IPS-11a (cell line): Measurements from ENCODE around the gene CEP152.
"Not testable (repeated sequence)": the region's sequence is repeated elsewhere in the genome, so short reads cannot be mapped to it uniquely, and the experiment has no call there.

Experiments
- H3K4me3 ChIP-seq: one replicate; pipeline ENCODE4 v1.5.1; 2013; ENCODE audit warnings: low read depth, low read length, control low read depth

Gene CEP152

GRCh38 chr15:48806151-48806550 is 4.7 kb downstream of the CEP152 start:
- no peak overlapping the region for H3K4me3 ChIP-seq

- no peak overlapping the region for H3K4me3 ChIP-seq
Measured at GRCh38 chr15:48805591-48805990, 5.3 kb downstream of the CEP152 start.

- no peak overlapping the region for H3K4me3 ChIP-seq
Measured at GRCh38 chr15:48803877-48804276, 7.0 kb downstream of the CEP152 start.

GRCh38 chr15:48802867-48803266 is 8.0 kb downstream of the CEP152 start:
- H3K4me3 ChIP-seq = no peak overlapping the region

- no peak overlapping the region for H3K4me3 ChIP-seq
Measured at GRCh38 chr15:48802257-48802656, 8.6 kb downstream of the CEP152 start.

GRCh38 chr15:48800811-48801455 is 9.9 kb downstream of the CEP152 start:
- no peak overlapping the region for H3K4me3 ChIP-seq

GRCh38 chr15:48800245-48800644 is 10.6 kb downstream of the CEP152 start:
- H3K4me3 ChIP-seq = no peak overlapping the region

GRCh38 chr15:48798319-48798718 is 12.6 kb downstream of the CEP152 start:
- no peak overlapping the region for H3K4me3 ChIP-seq

GRCh38 chr15:48796930-48797329 is 13.9 kb downstream of the CEP152 start:
- H3K4me3 ChIP-seq = no peak overlapping the region

GRCh38 chr15:48796521-48796920 is 14.3 kb downstream of the CEP152 start:
- H3K4me3 ChIP-seq = no peak overlapping the region

- no peak overlapping the region for H3K4me3 ChIP-seq
Measured at GRCh38 chr15:48795901-48796300, 15.0 kb downstream of the CEP152 start.

- H3K4me3 ChIP-seq = no peak overlapping the region
Measured at GRCh38 chr15:48794697-48795134, 16.2 kb downstream of the CEP152 start.

- no peak overlapping the region for H3K4me3 ChIP-seq
Measured at GRCh38 chr15:48792408-48792807, 18.5 kb downstream of the CEP152 start.

GRCh38 chr15:48790466-48791115 is 20.3 kb downstream of the CEP152 start:
- H3K4me3 ChIP-seq = not testable (repeated sequence)

GRCh38 chr15:48785712-48786111 is 25.2 kb downstream of the CEP152 start:
- H3K4me3 ChIP-seq = no peak overlapping the region

GRCh38 chr15:48785195-48785594 is 25.7 kb downstream of the CEP152 start:
- H3K4me3 ChIP-seq = no peak overlapping the region

- no peak overlapping the region for H3K4me3 ChIP-seq
Measured at GRCh38 chr15:48784756-48785155, 26.1 kb downstream of the CEP152 start.

- no peak overlapping the region for H3K4me3 ChIP-seq
Measured at GRCh38 chr15:48782911-48783310, 28.0 kb downstream of the CEP152 start.

- H3K4me3 ChIP-seq = no peak overlapping the region
Measured at GRCh38 chr15:48781481-48782081, 29.3 kb downstream of the CEP152 start.

- no peak overlapping the region for H3K4me3 ChIP-seq
Measured at GRCh38 chr15:48781017-48781416, 29.9 kb downstream of the CEP152 start.

GRCh38 chr15:48778331-48778730 is 32.5 kb downstream of the CEP152 start:
- H3K4me3 ChIP-seq = no peak overlapping the region

GRCh38 chr15:48777645-48778330 is 33.1 kb downstream of the CEP152 start:
- no peak overlapping the region for H3K4me3 ChIP-seq
